Measurements from ENCODE around the gene EHBP1.

EHBP1 gene

GRCh38 chr2:62814123-62814522, 108.6 kb downstream of the EHBP1 start:
- Mint-ChIP-seq H3K4me1 (peaks cover 5% of the 10 kb centered on the region in 2 donors), H3K36me3 (peaks cover 0 to 2% of the 10 kb centered on the region in 2 donors), H3K27ac (no peak overlapping the region), H3K27me3 (no peaks in the 10 kb centered on the region), H3K4me3 (no peak overlapping the region), H3K9me3 (no peaks in the 10 kb centered on the region)
- DNase-seq, result no peak
- no peak for ATAC-seq (replicated peaks)

GRCh38 chr2:62817348-62817747, 111.8 kb downstream of the EHBP1 start:
- Mint-ChIP-seq H3K27me3 (no peaks in the 10 kb centered on the region), H3K4me1 (peaks cover 0 to 3% of the 10 kb centered on the region in 2 donors), H3K36me3 (peaks cover 0 to 2% of the 10 kb centered on the region in 2 donors), H3K4me3 (no peak overlapping the region), H3K9me3 (no peaks in the 10 kb centered on the region), H3K27ac (no peak overlapping the region)
- ATAC-seq (replicated peaks) (no peak), DNase-seq (no peak)

GRCh38 chr2:62817995-62818713, 112.6 kb downstream of the EHBP1 start:
- Mint-ChIP-seq H3K9me3 (no peaks in the 10 kb centered on the region), H3K27me3 (no peaks in the 10 kb centered on the region), H3K36me3 (no peaks in the 10 kb centered on the region), H3K4me3 (no peak overlapping the region), H3K27ac (no peak overlapping the region), H3K4me1 (peaks cover 0 to 3% of the 10 kb centered on the region in 2 donors)
- DNase-seq (no peak), ATAC-seq (replicated peaks) (no peak)

- no peak overlapping the region for H3K27ac Mint-ChIP-seq
- H3K27me3 Mint-ChIP-seq, result no peaks in the 10 kb centered on the region
- H3K9me3 Mint-ChIP-seq, result no peaks in the 10 kb centered on the region
- ATAC-seq (replicated peaks), result no peak
- no peak for DNase-seq
- no peaks in the 10 kb centered on the region for H3K4me1 Mint-ChIP-seq
- H3K4me3 Mint-ChIP-seq, result no peak overlapping the region
- peaks cover 9 to 16% of the 10 kb centered on the region in 2 donors for H3K36me3 Mint-ChIP-seq
These were observed 117.0 kb downstream of the EHBP1 start for GRCh38 chr2:62822549-62822948.

- ATAC-seq (replicated peaks), result no peak
These were observed 118.9 kb downstream of the EHBP1 start for GRCh38 chr2:62824388-62824787.

GRCh38 chr2:62826141-62826540, 120.6 kb downstream of the EHBP1 start:
- Mint-ChIP-seq H3K4me1 (no peaks in the 10 kb centered on the region), H3K27ac (no peak overlapping the region), H3K9me3 (no peaks in the 10 kb centered on the region), H3K27me3 (no peaks in the 10 kb centered on the region), H3K4me3 (no peak overlapping the region), H3K36me3 (peaks cover 27 to 38% of the 10 kb centered on the region in 2 donors)
- DNase-seq (no peak), ATAC-seq (replicated peaks) (no peak)

More at GRCh38 chr2:62824388-62824787, 118.9 kb downstream of the EHBP1 start:
- Mint-ChIP-seq H3K4me3 (no peak overlapping the region), H3K27ac (no peak overlapping the region), H3K27me3 (no peaks in the 10 kb centered on the region), H3K9me3 (no peaks in the 10 kb centered on the region), H3K36me3 (peaks cover 20 to 28% of the 10 kb centered on the region in 2 donors), H3K4me1 (no peaks in the 10 kb centered on the region)
- no peak for DNase-seq

GRCh38 chr2:62826953-62827675, 121.6 kb downstream of the EHBP1 start:
- no peak overlapping the region for H3K27ac Mint-ChIP-seq
- DNase-seq (no peak), ATAC-seq (replicated peaks) (no peak)
- no peak overlapping the region for H3K4me3 Mint-ChIP-seq
- H3K9me3 Mint-ChIP-seq, result no peaks in the 10 kb centered on the region
- H3K36me3 Mint-ChIP-seq, result peaks cover 29 to 44% of the 10 kb centered on the region in 2 donors
- no peaks in the 10 kb centered on the region for H3K27me3 Mint-ChIP-seq
- peaks cover 0 to 2% of the 10 kb centered on the region in 2 donors for H3K4me1 Mint-ChIP-seq

- H3K36me3 Mint-ChIP-seq, result peaks cover 40 to 54% of the 10 kb centered on the region in 2 donors
- peak; percentile 83 to 94 for ATAC-seq (replicated peaks)
These were observed 126.2 kb downstream of the EHBP1 start for GRCh38 chr2:62831729-62832128.

GRCh38 chr2:62844311-62845090, 139.0 kb downstream of the EHBP1 start:
- Mint-ChIP-seq H3K36me3 (peaks cover 12 to 16% of the 10 kb centered on the region in 2 donors), H3K27ac (no peak overlapping the region), H3K4me1 (no peaks in the 10 kb centered on the region), H3K4me3 (no peak overlapping the region), H3K9me3 (peaks cover 0 to 10% of the 10 kb centered on the region in 2 donors), H3K27me3 (no peaks in the 10 kb centered on the region)
- DNase-seq, result no peak
- ATAC-seq (replicated peaks), result no peak

More at GRCh38 chr2:62831729-62832128, 126.2 kb downstream of the EHBP1 start:
- no peak for DNase-seq
- Mint-ChIP-seq H3K27me3 (no peaks in the 10 kb centered on the region), H3K9me3 (peaks cover 0 to 2% of the 10 kb centered on the region in 2 donors), H3K4me1 (peaks cover 0 to 2% of the 10 kb centered on the region in 2 donors), H3K27ac (no peak overlapping the region), H3K4me3 (no peak overlapping the region)

- Mint-ChIP-seq H3K9me3 (peaks cover 0 to 9% of the 10 kb centered on the region in 2 donors), H3K27ac (no peak overlapping the region), H3K36me3 (peaks cover 12 to 16% of the 10 kb centered on the region in 2 donors), H3K27me3 (no peaks in the 10 kb centered on the region), H3K4me3 (no peak overlapping the region), H3K4me1 (no peaks in the 10 kb centered on the region)
- ATAC-seq (replicated peaks) (no peak), DNase-seq (no peak)
These were observed 139.7 kb downstream of the EHBP1 start for GRCh38 chr2:62845256-62845655.

GRCh38 chr2:62852254-62852653, 146.7 kb downstream of the EHBP1 start:
- Mint-ChIP-seq H3K27me3 (no peaks in the 10 kb centered on the region), H3K4me3 (no peak overlapping the region), H3K27ac (no peak overlapping the region), H3K36me3 (peaks cover 20 to 22% of the 10 kb centered on the region in 2 donors), H3K9me3 (peaks cover 7 to 8% of the 10 kb centered on the region in 2 donors), H3K4me1 (no peaks in the 10 kb centered on the region)
- DNase-seq, result no peak
- ATAC-seq (replicated peaks), result no peak

GRCh38 chr2:62854600-62855514, 149.3 kb downstream of the EHBP1 start:
- peaks cover 16 to 19% of the 10 kb centered on the region in 2 donors for H3K36me3 Mint-ChIP-seq
- H3K9me3 Mint-ChIP-seq, result peaks cover 5 to 7% of the 10 kb centered on the region in 2 donors
- no peaks in the 10 kb centered on the region for H3K4me1 Mint-ChIP-seq
- no peak overlapping the region for H3K4me3 Mint-ChIP-seq
- DNase-seq (no peak), ATAC-seq (replicated peaks) (no peak)
- no peak overlapping the region for H3K27ac Mint-ChIP-seq
- no peaks in the 10 kb centered on the region for H3K27me3 Mint-ChIP-seq

GRCh38 chr2:62856228-62857040, 150.9 kb downstream of the EHBP1 start:
- Mint-ChIP-seq H3K27me3 (no peaks in the 10 kb centered on the region), H3K27ac (no peak overlapping the region), H3K4me1 (no peaks in the 10 kb centered on the region), H3K4me3 (no peak overlapping the region), H3K36me3 (peaks cover 15 to 19% of the 10 kb centered on the region in 2 donors), H3K9me3 (peaks cover 5 to 7% of the 10 kb centered on the region in 2 donors)
- ATAC-seq (replicated peaks) (no peak), DNase-seq (no peak)

Measured in stimulated activated naive B cell treated with anti-CD40 and anti-IgM and Interleukin-4, amounts not matched to agents 10 μg/mL and 1 μg/mL and 100 μg/mL, for 72 hours (primary cell).